ENCODE results near the gene ATF6B.

GRCh38 chr6:32167154-32167760, 39.2 kb upstream of the ATF6B start:
- no peak for TF ChIP-seq POLR2A (IDR thresholded peaks at IDR 0.05; ENCODE audit: low read depth, low read length)
- TF ChIP-seq PAX5 (IDR thresholded peaks at IDR 0.05; ENCODE audit: insufficient read depth, low read length, severe bottlenecking): no peak
